Body of pancreas (tissue), 4 donors: Measurements from ENCODE around the gene GDF7.
A peak's percentile ranks its signal among the peaks of the same experiment; 100 is the strongest.

Experiments
- POLR2A ChIP-seq, 3 donors: fragments of 450-650 bp; IDR thresholded peaks; one replicate each; pipeline ENCODE4 v1.6.1; 2016; ENCODE audit warnings: antibody characterized with exemption in 3 of 3, mild to moderate bottlenecking in 2 of 3
- TF ChIP-seq, protein P1 (sequence below), 7 experiments: fragments of 450-650 bp in 4 of 7; fragments of 200-600 bp in 3 of 7; sonication (generic) in 3 of 7; IDR thresholded peaks; one replicate each; pipeline ENCODE4 v1.5.1; 2016 to 2019; ENCODE audit warnings: antibody characterized with exemption in 7 of 7

DNA sequence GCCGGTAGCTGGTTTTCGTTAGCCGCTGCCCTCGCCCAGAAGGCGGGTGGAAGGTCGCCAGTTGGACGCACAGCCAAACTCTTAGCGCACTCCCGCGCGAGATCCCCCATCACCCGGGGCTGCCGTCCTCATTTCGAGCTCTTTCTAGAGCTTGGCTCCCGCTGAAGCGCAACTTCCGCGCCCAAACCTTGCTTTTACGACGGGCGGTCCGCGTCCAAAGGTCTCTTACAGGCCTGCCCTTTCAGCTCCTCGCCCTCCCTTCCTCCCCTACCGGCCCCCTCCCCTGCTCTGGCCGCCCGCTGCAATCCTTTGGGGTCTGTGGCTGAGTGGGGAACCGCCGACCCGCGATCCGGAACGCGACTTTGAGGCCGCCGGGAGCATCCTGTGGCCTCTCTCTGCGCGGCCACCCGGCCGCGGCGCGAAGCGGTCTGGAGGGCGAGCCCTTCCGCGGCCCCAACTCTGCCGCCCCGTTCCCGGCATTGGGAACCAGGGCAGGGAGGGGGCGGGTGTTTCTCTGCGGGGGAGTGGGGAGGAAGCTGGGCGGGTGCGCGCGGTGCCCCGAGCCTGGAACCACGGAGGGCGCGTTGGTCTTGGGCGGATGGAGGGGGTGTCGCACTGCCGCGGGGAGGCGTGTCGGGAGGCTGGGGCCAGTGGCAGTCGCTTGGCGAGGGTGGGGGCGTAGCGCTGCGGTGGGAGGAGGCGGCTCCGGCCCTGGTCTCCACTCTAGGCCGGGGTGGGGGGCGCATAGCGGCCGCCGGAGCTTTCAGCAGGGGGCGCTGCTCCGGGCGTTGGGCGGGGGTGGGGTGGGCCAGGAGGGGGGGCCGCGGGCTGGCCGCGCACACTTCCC is at the start of gene GDF7:
- TF ChIP-seq, protein P1, sequence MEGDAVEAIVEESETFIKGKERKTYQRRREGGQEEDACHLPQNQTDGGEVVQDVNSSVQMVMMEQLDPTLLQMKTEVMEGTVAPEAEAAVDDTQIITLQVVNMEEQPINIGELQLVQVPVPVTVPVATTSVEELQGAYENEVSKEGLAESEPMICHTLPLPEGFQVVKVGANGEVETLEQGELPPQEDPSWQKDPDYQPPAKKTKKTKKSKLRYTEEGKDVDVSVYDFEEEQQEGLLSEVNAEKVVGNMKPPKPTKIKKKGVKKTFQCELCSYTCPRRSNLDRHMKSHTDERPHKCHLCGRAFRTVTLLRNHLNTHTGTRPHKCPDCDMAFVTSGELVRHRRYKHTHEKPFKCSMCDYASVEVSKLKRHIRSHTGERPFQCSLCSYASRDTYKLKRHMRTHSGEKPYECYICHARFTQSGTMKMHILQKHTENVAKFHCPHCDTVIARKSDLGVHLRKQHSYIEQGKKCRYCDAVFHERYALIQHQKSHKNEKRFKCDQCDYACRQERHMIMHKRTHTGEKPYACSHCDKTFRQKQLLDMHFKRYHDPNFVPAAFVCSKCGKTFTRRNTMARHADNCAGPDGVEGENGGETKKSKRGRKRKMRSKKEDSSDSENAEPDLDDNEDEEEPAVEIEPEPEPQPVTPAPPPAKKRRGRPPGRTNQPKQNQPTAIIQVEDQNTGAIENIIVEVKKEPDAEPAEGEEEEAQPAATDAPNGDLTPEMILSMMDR (IDR thresholded peaks at IDR 0.05) = peak in 2 of 7 experiments; percentile 18 to 22
- no peak for TF ChIP-seq POLR2A (IDR thresholded peaks at IDR 0.05)
